KOPT-K1 (cell line): ENCODE measurements around the gene MRFAP1L1.

Experiments used
- H3K27ac ChIP-seq: fragments of 200-600 bp; sonication (generic); 2 replicates; pipeline ENCODE4 v1.5.1; 2016; ENCODE audit warnings: antibody characterized with exemption, mild to moderate bottlenecking, low read depth, low read length; ENCODE audit not compliant: poor library complexity, severe bottlenecking
- H3K36me3 ChIP-seq: fragments of 200-600 bp; sonication (generic); 2 replicates; pipeline ENCODE4 v1.5.1; 2017; ENCODE audit warnings: antibody characterized with exemption, mild to moderate bottlenecking, low read length, moderate library complexity; ENCODE audit not compliant: insufficient read depth
- H3K9me3 ChIP-seq: fragments of 200-600 bp; sonication (generic); 2 replicates; pipeline ENCODE4 v1.5.1; 2017; ENCODE audit warnings: antibody characterized with exemption, low read length, mild to moderate bottlenecking; ENCODE audit not compliant: insufficient read depth, poor library complexity, severe bottlenecking

MRFAP1L1 gene

GRCh38 chr4:6747294-6748051 lies 37.8 kb upstream of the MRFAP1L1 start:
- Histone ChIP-seq H3K36me3 (no peaks in the 10 kb centered on the region), H3K27ac (no peak overlapping the region), H3K9me3 (no peaks in the 10 kb centered on the region)

GRCh38 chr4:6746721-6747293 lies 37.1 kb upstream of the MRFAP1L1 start:
- no peaks in the 10 kb centered on the region for H3K36me3 ChIP-seq
- H3K9me3 ChIP-seq: no peaks in the 10 kb centered on the region
- no peak overlapping the region for H3K27ac ChIP-seq

GRCh38 chr4:6742989-6743388 lies 33.3 kb upstream of the MRFAP1L1 start:
- no peak overlapping the region for H3K27ac ChIP-seq
- peaks cover 10% of the 10 kb centered on the region for H3K9me3 ChIP-seq
- no peaks in the 10 kb centered on the region for H3K36me3 ChIP-seq

- H3K36me3 ChIP-seq: no peaks in the 10 kb centered on the region
- H3K27ac ChIP-seq: no peak overlapping the region
- H3K9me3 ChIP-seq: peaks cover 10% of the 10 kb centered on the region
Observed at GRCh38 chr4:6742507-6742906, 32.8 kb upstream of the MRFAP1L1 start.

- Histone ChIP-seq H3K9me3 (peaks cover 10% of the 10 kb centered on the region), H3K27ac (no peak overlapping the region), H3K36me3 (no peaks in the 10 kb centered on the region)
Observed at GRCh38 chr4:6740347-6740746, 30.7 kb upstream of the MRFAP1L1 start.

- no peak overlapping the region for H3K27ac ChIP-seq
- no peaks in the 10 kb centered on the region for H3K36me3 ChIP-seq
- H3K9me3 ChIP-seq: peaks cover 10% of the 10 kb centered on the region
Observed at GRCh38 chr4:6739920-6740319, 30.3 kb upstream of the MRFAP1L1 start.

GRCh38 chr4:6734165-6734786 lies 24.6 kb upstream of the MRFAP1L1 start:
- Histone ChIP-seq H3K36me3 (no peaks in the 10 kb centered on the region), H3K9me3 (no peaks in the 10 kb centered on the region), H3K27ac (no peak overlapping the region)

GRCh38 chr4:6733358-6734164 lies 23.9 kb upstream of the MRFAP1L1 start:
- no peaks in the 10 kb centered on the region for H3K9me3 ChIP-seq
- no peak overlapping the region for H3K27ac ChIP-seq
- no peaks in the 10 kb centered on the region for H3K36me3 ChIP-seq

GRCh38 chr4:6732441-6733357 lies 23.0 kb upstream of the MRFAP1L1 start:
- Histone ChIP-seq H3K27ac (no peak overlapping the region), H3K36me3 (no peaks in the 10 kb centered on the region)

GRCh38 chr4:6731780-6732179 lies 22.1 kb upstream of the MRFAP1L1 start:
- no peak overlapping the region for H3K27ac ChIP-seq

More at GRCh38 chr4:6732441-6733357, 23.0 kb upstream of the MRFAP1L1 start:
- no peaks in the 10 kb centered on the region for H3K9me3 ChIP-seq

GRCh38 chr4:6731318-6731675 lies 21.6 kb upstream of the MRFAP1L1 start:
- Histone ChIP-seq H3K27ac (no peak overlapping the region), H3K9me3 (no peaks in the 10 kb centered on the region), H3K36me3 (no peaks in the 10 kb centered on the region)

More at GRCh38 chr4:6731780-6732179, 22.1 kb upstream of the MRFAP1L1 start:
- Histone ChIP-seq H3K9me3 (no peaks in the 10 kb centered on the region), H3K36me3 (no peaks in the 10 kb centered on the region)

- Histone ChIP-seq H3K27ac (no peak overlapping the region), H3K9me3 (no peaks in the 10 kb centered on the region), H3K36me3 (no peaks in the 10 kb centered on the region)
Observed at GRCh38 chr4:6730603-6731317, 21.1 kb upstream of the MRFAP1L1 start.

- H3K27ac ChIP-seq: no peak overlapping the region
- H3K36me3 ChIP-seq: no peaks in the 10 kb centered on the region
Observed at GRCh38 chr4:6728320-6729029, 18.8 kb upstream of the MRFAP1L1 start.

More at GRCh38 chr4:6728320-6729029, 18.8 kb upstream of the MRFAP1L1 start:
- no peaks in the 10 kb centered on the region for H3K9me3 ChIP-seq
